K562 (cell line): ENCODE data around the gene SLC12A9. TPM values are rescaled to one million over a fixed set of nuclear protein-coding genes. Genes with fewer than 3 reads are reported as not detected.

Source experiments
- CBFA2T3 ChIP-seq: fragments of 450-650 bp; IDR thresholded peaks from 2 replicates; pipeline ENCODE4 v1.6.1; 2017
- ERF ChIP-seq: fragments of 450-650 bp; formaldehyde crosslinking; IDR thresholded peaks from 2 replicates; pipeline ENCODE4 v1.4.0; 2020; ENCODE audit warnings: mild to moderate bottlenecking, mixed read lengths
- ETS2 ChIP-seq: IDR thresholded peaks from 2 replicates; pipeline ENCODE4 v1.6.1; 2016; ENCODE audit warnings: borderline replicate concordance, missing genetic modification characterization, mild to moderate bottlenecking, moderate library complexity, missing compliant biosample characterization; ENCODE audit not compliant: poor library complexity, severe bottlenecking
- FOXJ3 ChIP-seq: sonication (generic); formaldehyde crosslinking; IDR thresholded peaks from 2 replicates; pipeline ENCODE4 v1.4.0; 2020; ENCODE audit warnings: mild to moderate bottlenecking, missing genetic modification reagents
- HEY1 ChIP-seq: fragments of 250-450 bp; sonication (Bioruptor Pico); IDR thresholded peaks from 2 replicates; pipeline ENCODE4 v1.5.0; 2020; ENCODE audit warnings: mild to moderate bottlenecking, moderate library complexity, borderline replicate concordance
- HIVEP1 ChIP-seq: fragments of 250-450 bp; sonication (Bioruptor Pico); IDR thresholded peaks from 2 replicates; pipeline ENCODE4 v1.4.0; 2020; ENCODE audit warnings: mild to moderate bottlenecking
- HLTF ChIP-seq: fragments of 450-650 bp; IDR thresholded peaks from 2 replicates; pipeline ENCODE4 v1.6.1; 2016
- HNRNPL ChIP-seq: fragments of 200-400 bp; formaldehyde crosslinking; IDR thresholded peaks from 2 replicates; pipeline ENCODE4 v1.6.1; 2017; ENCODE audit warnings: low read depth, mild to moderate bottlenecking, low read length
- KAT8 ChIP-seq: fragments of 450-650 bp; IDR thresholded peaks from 2 replicates; pipeline ENCODE4 v1.6.1; 2016; ENCODE audit warnings: low read depth, mild to moderate bottlenecking
- KDM4B ChIP-seq, 2 experiments: fragments of 450-650 bp in 1 of 2; sonication (generic) in 1 of 2; IDR thresholded peaks; 2 replicates each; pipeline ENCODE4 v1.6.1; 2016 to 2017; ENCODE audit warnings: borderline replicate concordance in 2 of 2, antibody characterized with exemption in 1 of 2, low read depth in 1 of 2, mild to moderate bottlenecking in 1 of 2
- KDM5B ChIP-seq: fragments of 200-600 bp; sonication (generic); IDR thresholded peaks from 2 replicates; pipeline ENCODE4 v1.6.1; 2012; ENCODE audit warnings: low read depth, mild to moderate bottlenecking, moderate library complexity, low read length, control low read depth, inconsistent platforms; ENCODE audit not compliant: insufficient replicate concordance
- LARP7 ChIP-seq: fragments of 450-650 bp; IDR thresholded peaks from 2 replicates; pipeline ENCODE4 v1.6.1; 2016
- PCBP2 ChIP-seq: fragments of 200-400 bp; formaldehyde crosslinking; IDR thresholded peaks from 2 replicates; pipeline ENCODE4 v1.6.1; 2018; ENCODE audit warnings: low read length, low read depth, mild to moderate bottlenecking, moderate library complexity; ENCODE audit not compliant: poor library complexity, severe bottlenecking
- POU5F1 ChIP-seq: fragments of 150-350 bp; IDR thresholded peaks from 2 replicates; pipeline ENCODE4 v1.6.1; 2014; ENCODE audit warnings: borderline replicate concordance, low read length, low read depth, mild to moderate bottlenecking; ENCODE audit not compliant: partially characterized antibody
- PPARD ChIP-seq: fragments of 250-450 bp; sonication (Bioruptor Pico); IDR thresholded peaks from 2 replicates; pipeline ENCODE4 v1.8.0; 2022; ENCODE audit warnings: inconsistent platforms, mild to moderate bottlenecking, moderate library complexity
- RAD51 ChIP-seq: fragments of 450-650 bp; IDR thresholded peaks from 2 replicates; pipeline ENCODE4 v1.7.1; 2016; ENCODE audit warnings: low read depth, mild to moderate bottlenecking, borderline replicate concordance
- SRSF7 ChIP-seq: fragments of 200-400 bp; formaldehyde crosslinking; optimal IDR thresholded peaks from 2 replicates; pipeline ENCODE3; 2017; ENCODE audit warnings: mild to moderate bottlenecking, low read depth, low read length
- STAT5A ChIP-seq: IDR thresholded peaks from 2 replicates; pipeline ENCODE4 v1.6.1; 2012; ENCODE audit warnings: low read length, inconsistent platforms, borderline replicate concordance
- TAF1 ChIP-seq: IDR thresholded peaks from 2 replicates; pipeline ENCODE4 v1.6.1; 2011; ENCODE audit warnings: mild to moderate bottlenecking, low read length, moderate library complexity; ENCODE audit not compliant: insufficient read depth, control insufficient read depth, severe bottlenecking; ENCODE audit errors: extremely low read depth
- ZC3H11A ChIP-seq: IDR thresholded peaks from 2 replicates; pipeline ENCODE4 v1.6.1; 2012; ENCODE audit warnings: low read depth, low read length, improper control_type of control experiment
- ZKSCAN1 ChIP-seq: fragments of 150-350 bp; IDR thresholded peaks from 2 replicates; pipeline ENCODE4 v1.6.1; 2016; ENCODE audit warnings: low read depth, low read length
- ZNF124 ChIP-seq: sonication (generic); formaldehyde crosslinking; IDR thresholded peaks from 2 replicates; pipeline ENCODE4 v1.8.1; 2022; ENCODE audit warnings: missing genetic modification reagents
- ZNF274 ChIP-seq: IDR thresholded peaks from 2 replicates; pipeline ENCODE4 v1.6.1; 2011; ENCODE audit warnings: low read depth, mild to moderate bottlenecking, low read length, moderate library complexity, borderline replicate concordance
- ZNF507 ChIP-seq: conservative IDR thresholded peaks from 2 replicates; pipeline ENCODE4 v1.6.1; 2017; ENCODE audit warnings: missing genetic modification characterization, missing compliant biosample characterization
- polyA plus RNA-seq, 8 experiments: library from polyadenylated mRNA; depleted of rRNA in 4 of 8; stranded (reverse) in 5 of 8; unstranded in 3 of 8; fragments of >200 nt; fragmentation: Nextera tagmentation in 2 of 8; fragmentation: Illumina TruSeq in 1 of 8; extraction: Ambion mirVana in 2 of 8; extraction: Trizol in 1 of 8; gene quantifications; 2 replicates each; pipeline versions ENCODE4 v1.2.1 to v1.2.3, GENCODE V29; 2011 to 2014; ENCODE audit warnings: inconsistent platforms in 1 of 8, missing spikeins in 1 of 8
- total RNA-seq, 7 experiments: library from RNA; depleted of rRNA in 6 of 7; stranded (reverse); fragments of >200 nt in 6 of 7; fragmentation: Illumina TruSeq in 2 of 7; extraction: Trizol in 2 of 7; gene quantifications; 2 replicates each; pipeline versions ENCODE4 v1.2.1 to v1.2.3, GENCODE V29; 2011 to 2021; ENCODE audit warnings: low replicate concordance in 1 of 7
- TF ChIP-seq, protein P1 (sequence below): IDR thresholded peaks from 2 replicates; pipeline ENCODE4 v1.6.1; 2011; ENCODE audit warnings: borderline replicate concordance, low read depth, mild to moderate bottlenecking, moderate library complexity, low read length; ENCODE audit not compliant: insufficient read depth, poor library complexity, severe bottlenecking
- TF ChIP-seq, protein P2 (sequence below): sonication (generic); formaldehyde crosslinking; IDR thresholded peaks from 2 replicates; pipeline ENCODE4 v1.9.0; 2022; ENCODE audit warnings: mild to moderate bottlenecking, missing genetic modification reagents

Gene SLC12A9
- total and polyA plus RNA-seq, 9 of the 15 experiments (the other 6 are each of a cell fraction or from before 2014, with no cell fraction given), result 0.06 to 20.2 (median 10.7) TPM

DNA sequence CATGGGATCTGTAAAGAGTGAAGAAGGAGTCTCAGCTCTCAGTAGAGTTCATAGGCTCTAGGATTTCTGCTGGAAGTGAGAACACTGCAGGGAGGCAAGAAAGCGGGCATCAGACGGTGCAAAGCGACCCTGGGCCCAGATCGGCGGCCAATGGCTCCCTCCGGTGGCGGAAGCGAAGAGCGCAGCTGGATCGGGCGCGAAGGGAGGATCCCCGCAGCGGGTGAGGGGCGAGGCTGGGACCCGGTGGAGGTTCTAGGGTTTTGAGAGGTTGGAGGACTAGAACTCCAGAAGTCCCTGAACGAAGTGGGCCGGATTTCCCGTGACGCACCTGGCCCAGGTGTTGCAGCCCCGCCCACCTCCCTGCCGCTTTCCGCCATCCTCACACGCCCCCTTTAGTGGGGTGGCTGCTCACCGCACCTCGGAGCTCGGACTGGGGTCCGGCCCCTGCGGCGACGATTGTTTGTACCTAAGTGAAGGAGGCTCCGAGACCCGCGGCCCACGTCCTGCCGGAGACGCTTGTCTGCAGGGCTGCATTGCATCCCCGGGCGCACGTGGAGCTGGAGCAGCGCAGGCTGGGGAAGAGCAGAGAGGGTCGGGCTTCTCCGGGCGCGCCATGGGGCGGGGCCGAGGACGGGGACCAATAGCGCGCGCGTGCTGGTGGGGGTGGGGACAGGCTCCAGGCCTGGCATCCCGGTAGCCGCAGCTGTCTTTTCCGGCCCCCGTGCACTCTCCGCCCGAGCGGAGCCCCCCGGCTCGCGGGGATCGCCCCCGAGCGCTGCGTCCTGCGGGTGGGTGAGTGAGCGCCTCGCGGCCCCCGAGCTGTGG, at the start of gene SLC12A9 (continued):
- TF ChIP-seq, protein P1, sequence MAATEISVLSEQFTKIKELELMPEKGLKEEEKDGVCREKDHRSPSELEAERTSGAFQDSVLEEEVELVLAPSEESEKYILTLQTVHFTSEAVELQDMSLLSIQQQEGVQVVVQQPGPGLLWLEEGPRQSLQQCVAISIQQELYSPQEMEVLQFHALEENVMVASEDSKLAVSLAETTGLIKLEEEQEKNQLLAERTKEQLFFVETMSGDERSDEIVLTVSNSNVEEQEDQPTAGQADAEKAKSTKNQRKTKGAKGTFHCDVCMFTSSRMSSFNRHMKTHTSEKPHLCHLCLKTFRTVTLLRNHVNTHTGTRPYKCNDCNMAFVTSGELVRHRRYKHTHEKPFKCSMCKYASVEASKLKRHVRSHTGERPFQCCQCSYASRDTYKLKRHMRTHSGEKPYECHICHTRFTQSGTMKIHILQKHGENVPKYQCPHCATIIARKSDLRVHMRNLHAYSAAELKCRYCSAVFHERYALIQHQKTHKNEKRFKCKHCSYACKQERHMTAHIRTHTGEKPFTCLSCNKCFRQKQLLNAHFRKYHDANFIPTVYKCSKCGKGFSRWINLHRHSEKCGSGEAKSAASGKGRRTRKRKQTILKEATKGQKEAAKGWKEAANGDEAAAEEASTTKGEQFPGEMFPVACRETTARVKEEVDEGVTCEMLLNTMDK, result no peak
- TF ChIP-seq ZNF124, result no peak
- TF ChIP-seq ZKSCAN1, result no peak; the same call in 1 of the 2 replicates
- TF ChIP-seq SRSF7, result no peak
- TF ChIP-seq KDM4B (IDR thresholded peaks at IDR 0.05; ENCODE audit: borderline replicate concordance in 2 of 2, low read depth in 1 of 2), result peak in 1 of 2 experiments; percentile 7; a peak in 1 of 4 replicates
- TF ChIP-seq TAF1, result no peak
- TF ChIP-seq ZNF274, result no peak
- TF ChIP-seq RAD51, result 0 out of 2 replicates have a peak, but pooled peaks have one; percentile 27
- TF ChIP-seq ZC3H11A, result 0 out of 2 replicates have a peak, but pooled peaks have one; percentile 50
- TF ChIP-seq, protein P2, sequence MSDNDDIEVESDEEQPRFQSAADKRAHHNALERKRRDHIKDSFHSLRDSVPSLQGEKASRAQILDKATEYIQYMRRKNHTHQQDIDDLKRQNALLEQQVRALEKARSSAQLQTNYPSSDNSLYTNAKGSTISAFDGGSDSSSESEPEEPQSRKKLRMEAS (CRISPR knock-in tag), result peak; percentile 98
- TF ChIP-seq HNRNPL, result peak; percentile 47; the same call in 1 of the 2 replicates
- no peak for TF ChIP-seq ZNF507
- TF ChIP-seq ETS2 (tag), result no peak
- no peak for TF ChIP-seq KDM5B
- TF ChIP-seq ERF (CRISPR knock-in tag), result peak; percentile 51; the same call in 1 of the 2 replicates
- TF ChIP-seq LARP7, result no peak
- no peak for TF ChIP-seq PPARD (CRISPR knock-in tag)
- TF ChIP-seq HIVEP1 (CRISPR knock-in tag), result no peak
- no peak for TF ChIP-seq STAT5A
- no peak for TF ChIP-seq PCBP2
- no peak; the same call in 1 of the 2 replicates for TF ChIP-seq CBFA2T3
- TF ChIP-seq HEY1 (CRISPR knock-in tag), result no peak
- TF ChIP-seq POU5F1, result no peak
- TF ChIP-seq HLTF, result no peak; the same call in 1 of the 2 replicates
- TF ChIP-seq FOXJ3, result 0 out of 2 replicates have a peak, but pooled peaks have one; percentile 16
- TF ChIP-seq KAT8, result no peak
